T follicular helper cell (primary cell): ENCODE results near the gene ALMS1.
"Not testable (repeated sequence)": the region's sequence is repeated elsewhere in the genome, so short reads cannot be mapped to it uniquely, and the experiment has no call there.

Experiments used
- DNase-seq: peaks from one replicate; pipeline ENCODE4 v3.0.0-alpha.2; 2020; ENCODE audit warnings: low read depth
- total RNA-seq, 2 experiments: gene quantifications; one replicate each; lab custom pipeline; 2026; lab: John Stamatoyannopoulos, UW

The ALMS1 gene
- 87.2 to 162 reads per million in 2 experiments for total RNA-seq

- peak; percentile 83 for DNase-seq
Observed at GRCh38 chr2:73385504-73386341, at the start of gene ALMS1. TSS of gene ALMS1 (plus strand) at chr2:73385836. CDS start at chr2:73385869, 33 bp downstream.

- DNase-seq, result no peak
Observed at GRCh38 chr2:73337828-73338227, 47.8 kb upstream of the ALMS1 start.

- DNase-seq, result no peak
Observed at GRCh38 chr2:73339201-73339600, 46.4 kb upstream of the ALMS1 start.

GRCh38 chr2:73341039-73341438 is 44.6 kb upstream of the ALMS1 start:
- no peak for DNase-seq

- DNase-seq, result no peak
Observed at GRCh38 chr2:73343992-73344391, 41.6 kb upstream of the ALMS1 start.

- DNase-seq, result not testable (repeated sequence)
Observed at GRCh38 chr2:73344747-73345146, 40.9 kb upstream of the ALMS1 start.

- DNase-seq, result no peak
Observed at GRCh38 chr2:73350035-73350691, 35.5 kb upstream of the ALMS1 start.

- DNase-seq, result no peak
Observed at GRCh38 chr2:73356097-73356496, 29.5 kb upstream of the ALMS1 start.

GRCh38 chr2:73359915-73360697 is 25.5 kb upstream of the ALMS1 start:
- no peak for DNase-seq

GRCh38 chr2:73366060-73366459 is 19.6 kb upstream of the ALMS1 start:
- no peak for DNase-seq

- no peak for DNase-seq
Observed at GRCh38 chr2:73368781-73369180, 16.9 kb upstream of the ALMS1 start.

GRCh38 chr2:73370348-73370747 is 15.3 kb upstream of the ALMS1 start:
- DNase-seq, result no peak

- DNase-seq, result no peak
Observed at GRCh38 chr2:73373344-73373743, 12.3 kb upstream of the ALMS1 start.

- no peak for DNase-seq
Observed at GRCh38 chr2:73374269-73374668, 11.4 kb upstream of the ALMS1 start.

GRCh38 chr2:73376681-73377080 is 9.0 kb upstream of the ALMS1 start:
- DNase-seq, result no peak

- DNase-seq, result no peak
Observed at GRCh38 chr2:73383036-73383435, 2.6 kb upstream of the ALMS1 start.

GRCh38 chr2:73385123-73385503 is 523 bp upstream of the ALMS1 start:
- no peak for DNase-seq

- no peak for DNase-seq
Observed at GRCh38 chr2:73386342-73386868, 769 bp downstream of the ALMS1 start.

- no peak for DNase-seq
Observed at GRCh38 chr2:73386894-73387636, 1.4 kb downstream of the ALMS1 start.

- no peak for DNase-seq
Observed at GRCh38 chr2:73402386-73403103, 16.9 kb downstream of the ALMS1 start.

- no peak for DNase-seq
Observed at GRCh38 chr2:73403237-73403636, 17.6 kb downstream of the ALMS1 start.
